Brain pericyte (primary cell): ENCODE results near the gene FAM118A.
"Not testable (repeated sequence)": the region's sequence is repeated elsewhere in the genome, so short reads cannot be mapped to it uniquely, and the experiment has no call there.

ENCODE experiments used
- DNase-seq: peaks from one replicate; pipeline ENCODE4 v3.0.0-alpha.2; 2012; ENCODE audit warnings: low read depth, low spot score

Gene FAM118A

GRCh38 chr22:45309422-45310227, at the start of gene FAM118A:
Gene FAM118A, plus strand, starts transcription at chr22:45309934. Its CDS starts 12,446 bp downstream, at chr22:45322380.
- peak; percentile 81 for DNase-seq

GRCh38 chr22:45260395-45260759, 49.4 kb upstream of the FAM118A start:
- not testable (repeated sequence) for DNase-seq

- DNase-seq: no peak
These were observed 48.2 kb upstream of the FAM118A start for GRCh38 chr22:45261407-45262088.

GRCh38 chr22:45262195-45262930, 47.4 kb upstream of the FAM118A start:
- no peak for DNase-seq

- DNase-seq: no peak
These were observed 46.7 kb upstream of the FAM118A start for GRCh38 chr22:45262931-45263462.

- DNase-seq: no peak
These were observed 46.1 kb upstream of the FAM118A start for GRCh38 chr22:45263463-45264269.

GRCh38 chr22:45265535-45265934, 44.2 kb upstream of the FAM118A start:
- no peak for DNase-seq

GRCh38 chr22:45268167-45268957, 41.4 kb upstream of the FAM118A start:
- no peak for DNase-seq

GRCh38 chr22:45268958-45269844, 40.5 kb upstream of the FAM118A start:
- no peak for DNase-seq

GRCh38 chr22:45270095-45271020, 39.4 kb upstream of the FAM118A start:
- DNase-seq: no peak

GRCh38 chr22:45271667-45272201, 38.0 kb upstream of the FAM118A start:
- no peak for DNase-seq

- no peak for DNase-seq
These were observed 37.2 kb upstream of the FAM118A start for GRCh38 chr22:45272498-45272897.

- DNase-seq: no peak
These were observed 36.2 kb upstream of the FAM118A start for GRCh38 chr22:45273452-45274075.

- no peak for DNase-seq
These were observed 33.1 kb upstream of the FAM118A start for GRCh38 chr22:45276507-45277105.

- DNase-seq: not testable (repeated sequence)
These were observed 32.0 kb upstream of the FAM118A start for GRCh38 chr22:45277720-45278119.

- DNase-seq: no peak
These were observed 31.6 kb upstream of the FAM118A start for GRCh38 chr22:45278125-45278524.

GRCh38 chr22:45280587-45280980, 29.1 kb upstream of the FAM118A start:
- DNase-seq: no peak
